ENCODE measurements around the gene SLC5A7.

DNA sequence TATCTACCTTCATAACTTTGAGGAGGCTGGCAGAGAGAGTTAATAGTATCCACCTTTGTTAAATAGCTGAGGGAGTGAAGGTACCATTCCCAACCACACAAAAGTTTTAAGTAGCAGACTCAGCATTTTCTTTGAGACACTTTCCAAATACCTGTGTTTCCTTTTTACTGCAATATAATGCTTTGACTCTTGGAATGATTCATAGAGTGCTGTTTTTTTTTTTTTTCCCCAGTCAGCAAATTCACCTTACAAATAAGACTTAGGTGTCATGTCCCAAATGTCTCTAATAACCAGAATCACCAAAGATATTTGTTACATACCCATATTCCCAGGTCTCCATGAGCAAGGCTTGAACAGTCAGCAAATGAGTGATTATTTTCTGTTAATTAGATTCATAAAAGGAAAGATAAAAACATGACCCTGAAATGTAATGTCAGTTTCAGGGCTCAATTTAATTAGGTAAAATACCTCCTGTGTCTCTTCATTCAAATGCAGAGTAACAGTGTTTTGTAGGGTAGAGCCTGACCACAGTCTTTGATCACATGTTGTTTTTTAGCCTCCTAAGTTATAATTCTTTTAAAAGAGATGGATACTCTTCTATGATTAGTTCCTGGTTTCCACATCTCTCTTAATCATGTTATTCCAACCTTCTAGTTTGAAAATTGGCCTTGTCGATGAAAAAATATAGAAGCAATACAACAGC lies 39.9 kb downstream of the SLC5A7 start:
- TF ChIP-seq RARB (CRISPR knock-in tag; IDR thresholded peaks at IDR 0.05) (no peak), GLIS3 (CRISPR knock-in tag; IDR thresholded peaks at IDR 0.05) (no peak), ZFP30 (CRISPR knock-in tag; IDR thresholded peaks at IDR 0.05) (no peak)

All from SK-N-SH treated with all-trans-retinoic acid at 6 μM for 48 hours (cell line).